Left lobe of liver (tissue), 2 donors: ENCODE results near the gene SARDH. TPM values are rescaled to one million over a fixed set of nuclear protein-coding genes. Genes with fewer than 3 reads are reported as not detected.

Source experiments
- ATAC-seq: fragments of 200-7000 bp; cut with Tn5 transposase; one replicate; pipeline ENCODE4 v1.9.1; 2020; ENCODE audit warnings: mild to moderate bottlenecking, moderate library complexity
- DNase-seq: peaks from one replicate; pipeline ENCODE4 v3.0.0-alpha.2; 2020; ENCODE audit warnings: low spot score
- total RNA-seq: library from RNA; stranded (reverse); gene quantifications from one replicate; pipeline ENCODE4 v1.2.1, GENCODE V29; 2021
- donor health status: DM: no; HTN: no; CAD: no; lungs with moderate emphysema.
- donor health status: DM: no; HTN: yes; CAD: no.

SARDH gene
- total RNA-seq, 1 donor from 2014 or later, result 208 TPM

DNA sequence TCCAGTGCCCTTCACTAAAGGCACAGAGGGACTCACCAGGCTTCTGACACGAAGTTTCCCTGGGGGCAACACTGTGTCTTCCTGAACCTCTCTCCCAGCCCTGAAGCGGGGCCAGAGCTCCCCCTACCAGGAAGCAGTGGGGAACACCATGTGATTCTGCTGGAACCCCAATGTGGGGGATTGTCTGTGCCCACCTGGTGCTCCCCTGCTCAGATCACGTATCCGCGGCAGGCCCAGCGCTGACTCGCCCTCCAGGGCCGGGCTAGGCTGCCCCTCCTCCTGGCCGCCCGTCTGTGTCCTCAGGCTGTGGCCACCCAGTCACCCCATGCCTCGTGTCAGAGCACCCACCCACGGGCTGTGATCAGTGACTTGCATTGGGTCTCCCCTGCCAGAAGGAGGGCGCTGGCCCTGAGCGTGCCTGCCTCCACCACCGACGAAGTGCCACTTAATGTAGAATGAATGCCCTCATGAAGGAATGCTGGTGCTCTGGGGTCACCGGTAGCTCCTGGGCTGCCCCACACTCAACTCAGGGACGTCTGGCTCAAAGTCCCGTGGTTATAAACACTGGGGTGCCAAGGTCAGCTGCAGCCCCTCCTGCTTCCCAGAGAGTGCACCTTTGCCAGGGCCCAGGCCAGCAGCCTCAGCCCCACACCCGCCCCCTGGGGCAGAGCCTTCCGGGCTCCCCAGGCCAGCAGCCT is 22.1 kb downstream of the SARDH start:
- DNase-seq (no peak), ATAC-seq (peak; percentile 8)

DNA sequence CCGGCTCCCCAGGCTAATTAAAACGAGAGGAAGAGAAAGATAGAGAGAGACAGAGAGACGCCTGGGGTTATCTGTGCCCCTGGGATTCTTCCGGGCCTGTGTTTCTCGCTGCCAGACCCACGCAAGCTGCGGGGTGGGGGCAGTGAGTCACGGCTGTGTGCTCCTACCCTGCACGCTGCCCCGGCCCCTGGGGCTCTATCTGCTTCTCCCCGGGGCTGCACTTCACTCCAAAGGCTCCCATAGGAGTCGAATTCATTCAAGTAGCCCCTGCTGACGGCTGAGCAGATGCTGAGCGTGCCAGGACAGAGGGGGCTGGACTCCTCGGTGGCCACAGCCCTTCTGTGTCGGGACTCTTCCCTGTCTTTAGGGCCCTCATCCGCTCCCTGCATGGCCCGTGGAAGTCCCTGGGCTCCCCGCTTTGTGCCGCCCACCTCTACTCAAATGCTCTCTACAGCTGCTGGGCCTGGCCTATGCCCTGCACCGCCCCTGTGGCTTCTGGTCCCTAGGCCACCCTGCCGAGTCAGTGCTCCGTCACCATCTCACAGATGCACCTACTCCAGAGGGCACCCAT is 22.8 kb downstream of the SARDH start:
- DNase-seq, result no peak
- ATAC-seq, result peak; percentile 26

DNA sequence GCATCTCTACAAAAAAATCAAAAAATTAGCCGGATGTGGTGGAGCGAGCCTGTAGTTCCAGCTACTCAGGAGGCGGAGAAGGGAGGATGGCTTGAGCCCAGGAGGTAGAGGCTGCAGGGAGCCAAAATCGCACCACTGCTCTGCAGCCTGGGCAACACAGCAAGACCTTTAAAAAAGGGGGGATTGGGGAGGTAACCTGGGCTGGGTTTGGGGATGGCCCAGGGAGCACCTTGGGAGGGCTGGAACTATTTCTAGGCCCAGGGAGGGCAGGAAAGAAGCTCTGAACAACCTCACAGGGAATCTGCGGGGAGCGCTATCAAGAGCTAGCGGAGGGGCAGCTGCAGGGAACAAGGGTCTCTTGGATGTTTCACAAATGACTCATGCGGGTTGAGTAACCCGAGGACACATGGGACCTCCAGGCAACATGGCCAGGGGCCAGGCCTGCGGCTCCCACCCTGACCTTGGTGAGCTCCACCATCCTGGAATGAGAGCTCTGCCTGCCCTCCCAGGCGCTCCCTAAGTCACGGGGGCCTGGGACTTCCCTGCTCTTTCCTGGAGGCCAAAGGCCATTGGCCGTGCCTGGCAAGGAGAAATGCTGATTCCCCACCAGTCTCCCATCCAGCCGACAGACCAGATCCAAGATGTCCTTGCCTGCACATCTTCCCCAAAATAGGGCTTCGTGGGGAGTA is 23.4 kb downstream of the SARDH start:
- DNase-seq (peak; percentile 70), ATAC-seq (peak; percentile 50)

DNA sequence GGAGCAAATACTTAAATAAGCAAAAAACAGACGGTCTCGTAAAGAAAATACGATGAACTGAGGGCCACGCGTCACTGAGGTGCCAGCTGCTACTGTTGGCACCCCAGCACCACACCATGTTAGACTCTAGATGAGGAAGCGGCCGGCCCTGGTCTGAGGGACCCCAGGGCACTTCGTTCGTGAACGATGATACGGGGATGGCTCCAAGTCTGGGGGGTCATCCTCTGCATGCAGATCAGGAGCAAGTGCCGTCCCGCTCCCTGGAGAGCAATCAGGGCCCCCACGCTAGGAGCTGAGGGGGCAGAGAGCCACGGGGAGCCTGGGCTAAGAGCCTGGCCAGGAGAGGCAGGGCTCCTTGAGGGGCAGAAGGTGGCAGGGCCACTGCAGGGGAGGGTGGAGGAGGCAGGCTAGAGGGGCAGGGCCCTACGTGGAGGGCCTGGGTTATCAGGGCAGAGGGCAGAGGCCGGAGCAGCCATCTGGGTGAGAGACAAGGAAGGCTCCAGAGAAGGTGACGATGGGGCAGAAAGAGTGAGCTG is 24.1 kb downstream of the SARDH start:
- DNase-seq (no peak), ATAC-seq (no peak)

DNA sequence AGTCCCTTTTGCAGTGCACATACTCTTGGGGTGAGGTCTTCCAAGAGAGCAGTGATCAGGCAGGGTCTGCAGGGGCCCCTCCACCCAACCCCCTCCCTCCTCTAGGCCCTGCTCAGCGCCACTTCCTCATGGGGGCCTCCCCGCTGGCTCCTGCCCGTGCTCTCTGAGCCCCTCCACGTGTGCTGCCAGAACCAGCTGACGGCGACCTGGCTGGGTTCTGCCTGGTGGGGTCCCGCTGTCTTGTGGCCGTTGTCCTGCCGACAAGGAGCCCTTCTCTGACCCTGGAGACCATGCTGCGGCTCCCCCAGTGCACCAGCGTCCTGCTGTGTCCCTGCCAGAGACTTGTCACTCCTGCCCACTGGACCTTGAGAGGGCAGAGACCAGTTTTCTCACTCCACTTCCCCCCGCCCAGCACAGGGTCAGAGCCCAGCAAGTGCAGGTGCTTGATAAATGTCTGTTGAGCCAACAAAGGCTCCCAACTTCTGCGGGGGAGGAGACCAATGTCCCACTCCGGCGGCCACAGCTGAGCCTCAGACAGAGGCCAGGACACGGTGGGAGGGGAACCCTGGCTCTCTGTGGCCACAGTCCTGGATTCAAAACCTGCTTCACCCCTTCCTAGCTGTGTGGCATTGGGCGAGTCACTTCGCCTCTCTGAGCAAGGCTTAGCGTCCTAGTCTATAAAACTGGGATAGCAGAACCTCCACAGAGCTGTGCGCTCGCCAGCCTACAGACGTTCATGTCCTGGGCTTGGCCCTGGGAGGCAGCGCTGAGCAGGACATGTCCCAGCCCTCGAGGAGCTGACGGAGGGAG is 24.8 kb downstream of the SARDH start:
- no peak for DNase-seq
- no peak for ATAC-seq

DNA sequence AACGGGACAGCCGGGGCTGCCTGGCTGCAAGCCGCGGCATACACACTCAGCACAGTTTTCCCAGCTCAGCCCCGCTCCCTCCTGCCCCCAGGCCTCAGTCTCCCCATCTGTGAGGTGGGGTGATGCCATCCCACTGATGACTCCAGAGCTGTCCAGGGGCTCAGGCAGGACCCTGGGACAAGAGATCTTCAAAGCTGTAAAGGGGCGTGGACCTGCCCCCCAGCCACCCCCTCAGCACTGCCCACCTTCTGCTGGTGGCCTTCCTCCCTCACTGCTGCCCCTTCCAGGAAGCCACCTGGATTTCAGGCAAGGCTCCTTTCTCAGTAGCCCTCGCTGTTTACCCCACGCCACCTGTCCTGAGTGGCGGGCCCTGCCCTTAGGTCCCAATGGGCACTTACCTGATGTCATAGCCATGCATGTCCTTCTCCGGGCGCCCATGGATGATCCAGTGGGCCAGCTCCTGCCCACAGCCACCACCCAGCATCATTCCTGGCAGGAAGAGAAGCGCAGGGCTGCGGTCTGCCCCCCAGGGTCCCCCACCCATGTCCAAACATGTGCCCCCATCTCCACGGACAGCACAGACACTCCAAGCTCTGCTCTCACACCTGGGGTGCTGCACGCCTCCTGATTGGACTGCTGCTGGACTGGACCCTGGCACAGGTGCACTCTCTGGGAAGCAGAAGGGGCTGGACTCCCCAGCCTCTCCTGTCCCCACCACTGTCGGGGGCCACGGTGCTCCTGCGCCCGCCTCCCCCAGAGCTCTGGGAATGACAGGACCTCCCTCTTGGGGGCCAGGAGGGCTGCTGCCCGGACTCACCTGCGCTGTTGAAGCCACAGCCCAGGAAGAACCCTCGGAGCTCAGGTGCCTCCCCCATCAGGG is 25.7 kb downstream of the SARDH start:
- DNase-seq (no peak), ATAC-seq (no peak)

DNA sequence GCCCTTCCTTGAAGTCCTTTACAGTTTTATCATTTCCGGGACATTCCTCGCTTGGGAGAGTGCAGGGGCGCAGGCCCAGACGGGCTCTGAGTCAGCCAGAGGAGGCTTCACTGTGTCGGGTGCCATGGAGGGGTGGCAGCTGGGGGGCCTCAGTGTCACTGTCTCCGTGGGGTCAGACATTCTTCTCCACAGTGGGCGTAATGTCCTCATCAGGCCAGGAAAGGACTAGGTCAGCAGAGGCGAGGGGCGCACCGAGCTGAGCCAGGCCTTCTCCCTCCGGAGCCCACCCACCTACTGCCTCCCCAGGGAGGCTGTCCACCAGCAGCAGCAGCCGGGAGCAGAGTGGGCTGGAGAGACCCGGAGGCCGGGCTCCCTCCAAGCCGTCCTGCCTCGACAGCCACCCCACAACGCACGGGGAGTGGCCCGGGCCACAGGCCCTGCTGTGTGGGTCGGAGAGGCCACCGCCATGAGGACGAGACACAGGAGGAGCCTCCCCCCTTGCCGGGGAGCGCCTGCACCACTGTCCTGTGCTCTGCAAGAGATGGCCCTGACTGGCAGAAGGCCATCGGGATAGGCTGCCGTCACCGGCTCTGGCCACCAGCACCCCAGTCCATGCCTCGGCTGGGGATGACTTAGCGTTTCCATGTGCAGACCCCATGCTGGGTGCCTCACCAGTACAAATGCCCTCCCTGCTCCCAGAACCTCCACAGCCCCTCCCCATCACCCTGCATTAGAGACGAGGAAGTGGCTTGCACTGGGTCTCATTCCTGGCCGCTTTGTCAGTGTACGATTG is 26.5 kb downstream of the SARDH start:
- no peak for ATAC-seq
- no peak for DNase-seq

DNA sequence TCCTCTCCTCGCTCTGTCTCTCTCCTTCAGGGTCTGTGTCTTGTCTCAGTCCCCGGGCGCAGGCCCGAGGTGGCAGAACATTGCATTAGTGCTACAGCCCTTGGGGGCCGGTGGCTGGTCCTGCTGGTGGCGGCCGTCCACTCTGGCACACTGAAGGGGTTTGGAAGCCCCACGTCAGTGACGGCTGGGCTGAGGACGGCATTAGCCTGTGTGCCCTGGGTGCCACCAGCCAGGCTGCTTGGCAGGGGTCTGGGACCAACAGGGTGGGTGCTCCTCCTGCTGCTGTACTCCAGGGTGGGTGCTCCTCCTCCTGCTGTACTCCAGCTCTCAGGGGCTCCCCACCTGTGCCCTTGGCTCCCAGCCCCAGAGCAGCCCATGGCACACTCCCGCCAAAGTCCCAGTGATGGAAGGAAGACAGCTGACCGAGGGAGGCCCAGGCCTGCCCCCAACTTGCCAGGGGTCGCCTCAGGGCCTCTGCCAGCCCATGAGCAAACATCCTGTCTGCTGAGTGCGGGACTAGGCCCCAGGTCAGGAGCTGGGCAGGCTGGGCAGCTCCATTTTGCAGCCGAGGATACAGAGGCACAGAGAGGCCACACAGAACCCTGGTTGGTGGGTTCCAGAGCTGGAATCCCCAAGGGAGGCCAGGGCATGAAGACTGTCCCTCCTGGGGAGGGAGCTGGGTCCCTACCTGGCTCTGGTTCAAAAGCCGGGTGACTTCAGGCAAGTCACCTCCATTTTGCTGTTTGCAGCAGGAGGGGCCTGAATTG is 27.3 kb downstream of the SARDH start:
- ATAC-seq (no peak), DNase-seq (no peak)

DNA sequence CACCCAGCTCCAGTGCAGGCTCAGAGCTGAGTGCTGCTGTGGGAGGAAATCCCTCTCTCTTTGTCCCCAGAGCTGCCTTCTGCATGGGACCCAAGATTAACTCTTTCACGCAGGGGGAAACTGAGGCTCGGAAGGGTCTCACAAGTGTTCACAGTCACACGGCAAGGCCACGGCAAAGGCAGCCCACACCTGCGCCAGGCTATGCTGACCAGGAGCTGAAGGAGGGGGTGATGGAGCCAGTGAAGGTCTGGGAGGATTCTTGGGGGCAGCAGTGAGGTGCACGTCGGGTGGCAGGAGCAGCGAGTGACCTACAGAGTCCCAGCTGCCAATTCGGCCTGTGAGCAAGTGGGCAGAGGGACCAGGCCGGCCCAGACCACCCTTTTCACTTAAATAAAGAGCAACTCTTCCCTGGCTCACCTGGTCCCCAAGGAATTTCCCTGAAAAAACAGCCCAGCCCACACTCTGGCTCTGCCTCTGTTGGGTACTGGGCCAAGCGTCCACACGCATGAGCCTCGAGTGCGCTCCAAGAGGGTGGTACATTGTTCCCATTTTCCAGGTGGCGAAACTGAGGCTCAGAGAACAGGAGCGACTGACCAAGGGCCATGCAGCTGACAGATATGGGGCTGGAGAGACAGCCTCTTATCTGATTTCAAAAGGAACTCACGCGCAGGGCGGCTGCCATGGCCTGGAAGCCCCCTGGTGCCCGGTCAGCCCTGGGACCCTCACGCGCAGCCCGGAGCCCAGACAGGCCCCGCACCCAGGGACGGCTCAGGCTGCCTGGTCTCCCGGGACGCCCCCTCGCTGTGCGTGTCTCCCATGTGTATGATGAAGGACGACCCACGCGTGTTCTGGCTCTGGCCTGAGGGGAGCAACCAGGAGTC is 28.2 kb downstream of the SARDH start:
- DNase-seq (no peak), ATAC-seq (no peak)

DNA sequence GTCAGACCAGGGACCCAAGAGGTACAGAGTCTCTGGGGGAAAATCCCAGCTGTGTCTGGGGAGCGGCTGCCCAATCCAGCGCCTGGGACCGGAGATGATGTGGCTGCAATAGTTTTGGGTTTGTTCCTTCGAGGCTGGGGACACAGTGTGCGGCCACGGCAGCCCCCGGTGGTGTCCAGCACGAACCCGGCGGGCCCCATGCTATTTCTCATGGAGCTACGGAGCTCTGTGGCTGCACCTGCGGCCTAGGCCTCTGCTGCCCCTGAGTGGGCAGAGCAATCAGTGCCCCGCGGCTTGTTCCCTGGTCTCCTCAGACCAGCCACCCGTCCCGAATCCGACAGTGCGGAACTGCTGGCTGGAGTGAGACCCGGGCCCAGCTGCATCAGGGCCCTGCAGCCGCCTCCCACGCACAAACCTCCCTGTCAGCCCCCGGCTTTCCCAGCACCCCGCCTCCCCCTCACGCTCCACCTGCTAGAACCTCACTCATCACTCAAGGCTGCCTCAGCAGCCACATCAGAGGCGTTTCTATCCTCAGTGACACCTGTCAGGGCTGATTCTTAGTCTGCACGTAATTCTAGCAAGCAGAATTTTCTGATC is 29.0 kb downstream of the SARDH start:
- no peak for DNase-seq
- ATAC-seq, result no peak

DNA sequence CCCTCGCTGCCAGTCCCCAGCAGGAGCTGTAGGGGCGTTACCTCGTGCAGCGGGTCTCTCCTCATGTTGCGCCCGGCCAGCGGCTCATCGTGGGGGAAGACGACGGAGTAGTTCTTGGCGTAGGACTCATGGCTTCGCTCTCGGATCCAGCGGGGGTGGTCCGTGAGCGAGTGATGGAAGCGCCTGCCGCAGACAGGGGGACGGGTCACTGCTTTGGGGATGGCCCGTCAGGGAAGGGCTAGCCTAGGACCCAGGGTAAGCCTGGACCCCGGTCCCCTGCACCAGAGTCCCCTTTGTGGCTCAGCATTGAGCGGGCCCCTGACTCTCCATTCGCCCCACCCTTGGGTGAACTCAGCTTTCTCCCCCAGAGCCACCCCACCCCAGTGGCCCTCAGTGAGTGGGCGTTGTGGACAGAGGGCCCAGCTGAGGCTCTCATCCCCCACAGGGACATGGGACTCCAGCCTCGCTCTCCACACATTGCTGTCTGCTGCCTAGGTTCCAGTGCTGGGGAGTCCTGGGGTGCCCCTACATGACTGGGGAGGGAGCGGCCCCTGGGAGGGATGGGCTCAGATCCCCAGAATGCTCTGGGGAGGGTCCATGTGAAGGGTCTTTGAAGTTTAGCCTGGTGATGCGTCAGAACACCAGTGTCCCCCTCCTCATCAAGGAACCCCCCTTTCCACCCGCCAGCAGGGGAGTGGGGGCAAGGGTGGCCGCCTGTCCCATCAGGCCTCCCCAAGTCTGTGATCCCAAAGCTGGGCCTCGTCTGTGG is 29.7 kb downstream of the SARDH start:
- DNase-seq (no peak), ATAC-seq (no peak)

DNA sequence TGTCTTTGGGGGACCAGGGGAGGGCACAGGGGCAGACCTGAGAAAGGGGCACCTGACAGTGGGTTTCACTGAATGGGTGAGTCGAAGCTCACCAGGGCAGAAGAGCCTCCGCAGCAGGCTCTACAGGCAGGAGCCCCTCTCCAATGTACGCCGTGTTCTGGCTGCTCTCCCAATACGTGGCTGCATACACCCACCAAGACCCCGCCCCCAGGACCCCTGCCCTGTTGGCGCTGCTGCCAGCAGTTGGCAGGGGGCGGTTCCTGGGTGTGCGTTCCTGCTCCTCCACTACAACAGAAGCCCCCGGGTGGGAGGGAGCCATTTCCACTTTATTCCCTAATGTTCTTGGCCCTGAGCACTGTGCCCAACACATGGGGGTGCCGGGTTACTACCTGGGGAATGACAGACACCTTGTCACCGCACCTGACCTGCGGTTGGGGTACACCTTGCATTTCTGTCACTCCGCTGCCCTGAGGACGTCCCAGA is 30.3 kb downstream of the SARDH start:
- DNase-seq (no peak), ATAC-seq (no peak)

DNA sequence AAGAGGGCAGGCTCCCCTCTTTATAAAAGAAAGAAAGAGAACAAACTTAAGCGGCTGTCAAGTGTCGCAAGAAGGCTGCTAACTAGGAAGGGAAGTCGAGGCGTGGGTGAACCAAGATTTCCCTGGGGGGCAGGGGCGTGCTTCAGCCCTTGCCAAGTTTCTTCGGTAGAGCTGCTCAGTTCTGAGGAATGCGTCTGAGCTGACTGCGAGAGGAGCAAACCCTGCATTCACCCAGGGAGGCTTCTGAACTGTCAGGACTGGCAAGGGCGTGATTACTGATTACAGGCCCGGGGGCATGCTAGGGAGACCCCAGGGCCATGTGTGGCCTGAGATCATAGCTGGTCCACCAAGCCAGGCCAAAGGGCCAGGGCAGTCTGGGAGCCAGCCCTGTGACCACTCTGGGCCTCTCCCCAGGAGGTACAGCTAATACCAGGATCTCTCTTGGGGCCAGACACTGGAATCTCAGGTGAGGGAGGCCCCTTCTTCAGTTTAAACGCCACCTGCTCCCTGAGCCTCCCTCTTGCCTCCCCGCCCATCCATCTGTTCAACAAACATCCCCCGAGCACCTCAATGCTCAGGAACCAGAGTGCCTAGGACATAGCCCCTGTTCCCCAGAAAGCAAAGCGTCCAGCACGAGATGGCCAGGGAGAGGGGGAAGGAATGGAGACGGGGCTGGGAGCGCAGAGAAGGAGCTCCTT is 30.9 kb downstream of the SARDH start:
- no peak for ATAC-seq
- no peak for DNase-seq

DNA sequence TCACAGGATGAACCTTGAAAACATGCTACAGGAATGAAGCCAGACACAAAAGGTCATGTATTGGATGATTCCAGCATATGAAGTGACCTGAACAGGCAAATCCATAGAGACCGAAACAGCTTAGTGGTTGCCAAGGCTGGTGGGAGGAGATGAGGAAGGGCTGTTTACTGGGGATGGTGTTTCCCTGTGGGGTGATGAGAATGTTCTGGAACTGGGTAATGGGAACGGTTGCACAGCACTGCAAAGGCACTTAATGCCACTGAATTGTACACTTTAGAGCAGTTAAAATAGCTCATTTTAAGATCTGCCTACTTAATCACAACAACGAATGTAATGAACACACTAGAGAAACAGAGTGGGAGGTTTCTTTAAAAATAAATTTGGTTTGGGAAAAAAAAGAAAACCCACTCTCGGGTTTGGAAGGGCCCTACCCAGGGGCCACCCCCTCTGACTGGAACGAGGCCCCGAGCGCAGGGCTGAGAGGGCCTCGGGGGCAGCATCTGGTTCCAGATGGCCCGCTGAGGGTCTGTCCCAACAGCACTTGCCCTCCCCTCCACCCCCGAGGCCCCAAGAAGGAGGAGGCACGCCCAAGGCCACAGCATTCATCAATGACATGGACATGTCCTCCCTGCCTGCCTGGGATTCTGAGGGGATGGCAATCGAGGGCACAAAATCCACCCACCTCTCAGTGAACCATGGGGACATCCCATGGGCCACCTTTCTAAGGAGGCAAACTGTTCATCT is 31.7 kb downstream of the SARDH start:
- no peak for DNase-seq

DNA sequence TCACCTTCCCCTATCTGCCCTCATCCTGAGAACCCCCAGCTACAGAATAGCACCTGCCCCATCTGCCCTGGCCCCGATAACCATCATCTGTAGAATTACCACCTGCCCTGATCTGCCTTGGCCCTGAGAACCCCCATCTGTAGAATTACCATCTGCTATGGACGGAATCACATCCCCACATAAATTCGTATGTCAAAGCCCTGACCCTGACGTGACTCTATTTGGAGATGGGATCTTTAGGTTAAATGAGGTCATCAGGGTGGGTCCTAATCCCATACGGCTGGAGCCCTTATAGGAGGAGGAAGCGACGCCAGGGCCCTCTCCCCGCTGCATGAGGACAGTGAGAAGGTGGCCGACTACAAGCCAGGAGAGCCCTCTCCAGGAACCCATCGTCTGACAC is 32.6 kb downstream of the SARDH start:
- ATAC-seq (no peak), DNase-seq (no peak)

More for the DNA sequence above, 31.7 kb downstream of the SARDH start:
- no peak for ATAC-seq
